GM19193 (cell line): ENCODE data around the gene POLQ.

ENCODE experiments used
- POLR2A ChIP-seq: IDR thresholded peaks from 4 replicates; pipeline ENCODE4 v1.6.1; 2011; ENCODE audit not compliant: insufficient read depth, insufficient read length; ENCODE audit errors: extremely low read depth

POLQ gene

DNA sequence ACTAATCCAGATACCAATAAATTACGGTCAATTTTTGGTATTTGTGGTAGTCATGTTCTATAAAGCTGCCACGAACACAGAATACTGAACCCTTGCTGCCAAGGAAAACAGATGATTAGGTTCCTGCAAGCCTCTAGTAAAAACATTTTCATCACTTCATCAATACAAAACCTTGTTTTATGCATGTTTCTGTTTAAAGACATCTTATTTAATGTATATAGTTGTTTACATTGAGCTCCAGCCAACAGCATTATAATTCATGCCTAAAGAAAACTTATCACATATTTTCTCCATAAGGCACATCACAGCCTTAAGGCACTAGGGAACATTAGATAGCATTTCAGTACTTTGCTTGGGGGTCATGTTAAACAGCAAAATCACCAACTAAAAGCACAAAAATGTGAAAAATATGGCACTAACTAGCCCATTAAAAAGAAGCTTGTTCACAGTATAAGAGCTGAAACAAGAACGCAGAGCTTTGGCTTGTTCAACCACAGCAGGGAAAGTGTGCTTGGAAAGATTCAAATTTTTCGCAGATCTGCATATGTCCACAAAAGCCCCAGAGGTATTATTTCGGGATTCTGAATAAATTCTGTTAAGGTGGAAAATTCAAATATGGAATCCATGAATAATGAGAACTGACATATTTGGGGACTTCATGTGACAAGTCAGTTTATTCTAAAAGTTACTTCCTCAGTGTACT, 27.7 kb downstream of the POLQ start:
- TF ChIP-seq POLR2A: no peak

DNA sequence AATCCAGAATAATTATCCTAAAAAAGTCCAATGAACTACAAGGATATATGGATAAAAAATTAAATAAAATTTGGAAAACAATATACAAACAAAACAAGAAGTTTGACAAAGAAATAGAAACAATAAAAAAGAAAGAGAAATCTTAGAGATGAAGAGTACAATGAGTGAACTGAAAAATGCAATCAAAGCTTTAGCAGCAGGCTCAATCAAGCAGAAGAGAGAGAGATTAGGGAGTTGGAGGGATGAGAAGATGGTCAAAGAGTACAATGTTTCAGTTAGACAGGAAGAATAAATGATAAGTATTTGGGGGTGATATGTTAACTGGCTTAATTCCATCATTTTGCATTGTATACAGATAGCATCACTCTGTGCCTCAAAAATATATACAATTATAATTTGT, 29.9 kb downstream of the POLQ start:
- TF ChIP-seq POLR2A: no peak

DNA sequence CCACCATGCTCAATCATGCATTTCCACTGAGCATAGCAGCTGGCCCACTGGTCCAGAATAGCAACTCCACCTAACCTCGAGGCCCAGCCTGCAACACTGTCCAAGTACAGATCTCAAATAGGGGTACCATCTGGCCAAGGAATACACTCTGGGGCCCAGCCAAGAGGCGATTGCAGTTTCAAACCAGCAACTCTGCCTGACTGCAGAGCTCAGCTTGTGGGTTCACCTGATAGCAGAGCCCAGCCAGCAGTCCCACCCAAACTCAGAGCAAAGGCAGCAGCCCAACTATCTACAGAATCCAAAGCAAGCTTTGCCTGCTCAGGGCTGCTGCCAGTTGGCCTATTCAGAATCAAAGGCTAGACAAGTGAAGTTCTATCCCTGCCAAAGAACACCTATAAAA, 30.5 kb downstream of the POLQ start:
- TF ChIP-seq POLR2A: no peak

DNA sequence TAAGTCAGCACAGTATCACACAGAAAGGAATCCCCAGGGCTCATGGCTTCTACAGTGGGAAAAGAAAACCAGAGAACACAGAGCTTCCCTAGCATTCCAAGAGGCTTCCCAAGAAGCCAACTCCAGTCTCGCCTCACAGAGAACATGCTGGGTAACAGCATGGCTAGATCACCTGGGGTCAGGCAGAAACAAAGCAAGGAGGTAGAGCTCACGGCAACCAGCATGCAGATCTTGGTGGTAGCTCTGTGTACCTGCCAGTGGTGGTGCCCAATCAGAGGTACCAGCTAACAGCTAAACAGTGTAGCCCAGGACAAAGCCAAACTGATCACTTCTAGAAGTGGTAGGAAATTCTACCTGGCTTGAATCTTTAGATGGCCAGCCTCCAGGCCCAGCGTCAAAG, 31.3 kb downstream of the POLQ start:
- TF ChIP-seq POLR2A: no peak

DNA sequence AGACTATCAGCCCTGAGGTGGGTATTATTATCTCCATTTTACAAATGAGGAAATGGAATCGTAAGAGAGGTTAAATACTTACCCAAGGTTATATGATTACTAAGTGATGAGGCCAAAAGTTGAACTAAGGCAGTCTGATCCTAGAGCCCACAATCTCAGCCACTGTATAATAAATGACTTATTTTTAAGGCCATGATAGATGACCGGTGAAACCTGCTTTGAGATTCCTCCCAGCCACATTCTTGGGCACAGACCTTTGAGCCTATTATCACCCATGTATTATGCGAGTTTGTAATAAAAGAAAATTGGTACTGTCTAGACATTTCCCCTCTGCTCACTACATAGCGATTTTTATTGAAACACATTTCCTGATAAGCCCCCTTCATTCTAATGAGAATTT, 37.4 kb downstream of the POLQ start:
- no peak for TF ChIP-seq POLR2A

DNA sequence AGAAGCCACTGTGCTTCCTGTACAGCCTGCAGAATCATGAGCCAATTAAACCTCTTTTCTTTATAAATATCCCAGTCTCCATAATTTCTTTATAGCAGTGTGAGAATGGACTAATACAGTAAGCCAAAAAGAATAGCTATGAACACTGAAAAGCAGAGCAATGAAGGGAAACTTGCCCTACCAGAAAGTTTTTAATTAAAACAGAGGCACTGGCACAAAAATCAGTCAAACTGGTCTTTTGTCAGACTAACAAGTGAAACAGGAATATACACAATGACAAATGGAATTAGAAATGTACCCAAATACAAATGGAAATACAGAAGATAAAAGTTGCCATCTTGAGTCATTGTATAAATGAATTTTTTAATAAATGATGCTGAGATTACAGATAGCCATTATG, 40.5 kb downstream of the POLQ start:
- TF ChIP-seq POLR2A: no peak

DNA sequence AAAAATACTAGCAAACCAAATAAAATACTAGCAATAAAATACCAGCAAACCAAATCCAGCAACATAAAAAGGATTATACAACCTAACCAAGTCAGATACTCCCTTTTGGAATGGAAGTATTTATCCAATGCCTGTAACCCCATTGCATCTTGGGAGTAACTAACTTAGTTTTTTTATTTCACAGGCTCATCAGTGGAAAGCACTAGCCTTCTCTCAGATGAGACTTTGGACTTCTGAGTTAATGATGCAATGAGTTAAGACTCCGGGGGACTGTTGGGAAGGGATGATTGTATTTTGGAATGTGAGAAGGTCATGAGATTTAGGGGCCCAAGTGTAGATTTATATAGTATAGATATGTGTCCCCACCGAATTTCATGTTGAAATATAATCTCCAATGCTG, 41.2 kb downstream of the POLQ start:
- no peak for TF ChIP-seq POLR2A

DNA sequence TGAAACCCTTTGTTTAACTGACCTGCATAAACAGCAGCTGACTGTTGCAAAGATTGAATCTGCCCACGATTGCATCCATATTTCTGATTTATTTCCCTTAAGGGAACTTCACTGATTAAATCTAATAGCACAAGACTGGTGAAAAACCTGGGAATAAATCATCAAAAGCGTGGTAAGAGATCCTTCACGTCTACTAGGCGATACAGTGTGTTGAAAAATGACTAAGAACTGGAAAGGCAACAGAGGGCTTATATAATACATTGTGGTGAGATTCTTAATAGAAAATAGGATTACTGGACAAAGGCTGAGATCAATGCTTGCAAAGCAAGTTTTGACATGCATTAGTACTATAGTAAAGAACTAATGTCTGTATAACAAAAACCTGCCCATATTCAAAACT, 49.0 kb downstream of the POLQ start:
- TF ChIP-seq POLR2A: no peak

DNA sequence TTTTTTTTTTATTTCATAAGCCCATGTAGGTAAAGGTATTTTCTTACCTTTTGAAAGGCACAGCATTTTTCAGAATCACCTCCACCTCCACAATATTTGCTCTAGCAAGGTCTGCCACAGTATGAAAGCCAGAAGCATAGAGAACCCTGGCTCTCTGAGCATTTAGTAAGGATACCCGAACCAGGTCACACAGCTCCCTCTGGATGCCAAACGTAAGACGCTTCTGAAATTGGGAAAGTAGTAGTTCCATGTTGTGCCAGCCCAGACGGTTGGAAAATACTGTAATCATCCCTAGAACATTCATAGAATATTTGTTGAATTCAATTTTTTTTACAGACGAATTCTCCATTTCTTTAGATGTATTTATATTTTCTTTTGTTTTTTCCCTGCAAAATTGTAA, 52.4 kb downstream of the POLQ start:
- TF ChIP-seq POLR2A: no peak

DNA sequence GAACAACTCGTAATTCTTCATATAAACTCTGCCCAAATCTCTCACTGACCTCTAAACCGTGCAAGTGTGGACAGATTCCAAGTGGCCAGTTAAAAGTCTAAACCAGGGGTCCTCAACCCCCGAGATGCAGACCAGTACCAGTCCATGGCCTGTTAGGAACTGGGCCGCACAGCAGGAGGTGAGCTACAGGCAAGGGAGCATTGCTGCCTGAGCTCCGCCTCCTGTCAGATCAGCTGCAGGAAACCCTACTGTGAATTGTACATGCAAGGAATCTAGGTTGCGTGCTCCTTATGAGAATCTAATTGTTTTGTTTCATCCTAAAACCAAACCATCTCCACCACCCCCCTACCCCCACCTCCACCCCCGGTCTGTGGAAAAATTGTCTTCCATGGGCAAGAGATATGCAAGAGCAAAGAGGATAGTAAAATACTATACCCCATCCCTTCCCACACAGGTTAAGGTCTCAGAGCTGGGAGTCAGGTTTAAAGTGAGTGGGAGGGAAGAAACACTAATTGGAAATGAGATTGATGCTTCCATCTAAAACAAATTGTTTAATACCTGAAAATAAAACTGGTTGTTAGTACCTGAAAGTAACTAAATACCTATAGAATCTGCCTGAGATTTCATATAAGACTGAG, 54.0 kb downstream of the POLQ start:
- TF ChIP-seq POLR2A: no peak

DNA sequence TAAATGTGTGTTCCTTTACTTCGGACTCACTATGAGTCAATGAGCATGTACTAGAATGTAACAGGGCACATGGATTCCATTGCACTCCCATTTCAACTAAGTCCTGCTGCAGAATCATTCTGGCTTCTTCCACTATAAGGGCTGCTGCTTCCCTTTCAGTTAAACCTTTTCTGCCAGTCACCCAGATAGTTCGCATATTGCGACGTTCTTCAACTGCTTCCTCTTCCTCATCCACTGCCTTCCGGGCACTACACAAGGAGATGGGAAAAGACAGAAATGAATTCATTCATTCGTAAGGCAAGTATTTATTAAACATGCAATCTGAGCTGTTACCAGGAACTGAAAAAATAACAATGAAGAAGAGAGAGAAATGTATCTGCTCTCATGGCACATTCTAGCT, 55.6 kb downstream of the POLQ start:
- no peak for TF ChIP-seq POLR2A

DNA sequence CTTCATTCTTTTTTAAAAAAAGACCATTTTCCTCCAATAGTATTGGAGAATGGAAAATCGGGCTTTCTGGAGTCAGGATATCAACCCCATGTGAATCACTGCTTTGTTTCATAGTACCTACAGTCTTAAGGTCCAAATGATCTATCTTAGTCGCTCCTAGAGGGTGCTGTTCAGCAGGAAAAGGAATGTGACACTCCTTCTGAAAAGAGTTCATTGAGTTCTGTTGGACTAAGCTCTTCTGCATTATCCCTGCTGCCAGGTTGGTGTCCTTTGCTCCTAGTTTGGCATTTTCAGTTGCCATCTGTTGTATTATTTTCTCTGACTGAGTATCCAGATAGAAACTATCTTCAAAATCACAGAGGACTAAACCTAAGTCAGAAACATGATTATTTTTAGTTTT, 57.2 kb downstream of the POLQ start:
- TF ChIP-seq POLR2A: no peak

DNA sequence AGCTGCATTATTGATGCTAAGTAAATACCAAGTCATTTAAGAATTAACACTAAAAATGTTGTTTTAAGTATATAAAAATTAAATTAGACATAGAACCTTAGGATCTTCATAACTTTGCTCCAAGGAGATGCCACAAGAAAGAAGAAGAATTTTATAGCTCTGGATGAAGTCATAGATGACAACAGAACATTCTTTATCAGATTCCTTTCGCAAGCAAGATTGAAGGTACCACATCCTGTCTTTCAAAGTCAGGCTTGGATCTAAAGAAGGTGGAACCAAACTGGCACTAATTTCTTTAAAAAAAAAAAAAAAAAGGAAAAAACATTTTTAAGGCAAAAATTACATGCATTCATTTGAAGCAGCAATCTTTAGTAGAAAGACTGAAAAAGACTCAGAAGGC, 62.5 kb downstream of the POLQ start:
- no peak for TF ChIP-seq POLR2A

DNA sequence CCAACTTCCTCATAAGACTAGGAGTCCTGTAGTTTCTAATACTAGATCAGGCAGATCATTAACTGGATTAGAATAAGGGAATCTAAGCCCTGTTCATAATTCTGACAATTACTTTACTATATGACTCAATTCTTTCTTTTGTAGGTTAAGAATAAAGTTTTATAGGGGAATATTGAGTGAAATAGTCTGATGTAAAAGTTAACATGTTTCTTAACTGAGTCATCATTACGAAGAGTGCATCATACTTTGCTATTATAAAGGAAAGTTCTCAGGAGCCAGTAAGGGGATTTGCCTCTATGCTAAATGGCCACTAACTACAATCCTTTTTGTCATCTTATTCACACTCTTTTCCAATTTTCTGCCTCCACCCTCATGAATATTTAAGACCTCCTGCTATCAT, 63.1 kb downstream of the POLQ start:
- no peak for TF ChIP-seq POLR2A

DNA sequence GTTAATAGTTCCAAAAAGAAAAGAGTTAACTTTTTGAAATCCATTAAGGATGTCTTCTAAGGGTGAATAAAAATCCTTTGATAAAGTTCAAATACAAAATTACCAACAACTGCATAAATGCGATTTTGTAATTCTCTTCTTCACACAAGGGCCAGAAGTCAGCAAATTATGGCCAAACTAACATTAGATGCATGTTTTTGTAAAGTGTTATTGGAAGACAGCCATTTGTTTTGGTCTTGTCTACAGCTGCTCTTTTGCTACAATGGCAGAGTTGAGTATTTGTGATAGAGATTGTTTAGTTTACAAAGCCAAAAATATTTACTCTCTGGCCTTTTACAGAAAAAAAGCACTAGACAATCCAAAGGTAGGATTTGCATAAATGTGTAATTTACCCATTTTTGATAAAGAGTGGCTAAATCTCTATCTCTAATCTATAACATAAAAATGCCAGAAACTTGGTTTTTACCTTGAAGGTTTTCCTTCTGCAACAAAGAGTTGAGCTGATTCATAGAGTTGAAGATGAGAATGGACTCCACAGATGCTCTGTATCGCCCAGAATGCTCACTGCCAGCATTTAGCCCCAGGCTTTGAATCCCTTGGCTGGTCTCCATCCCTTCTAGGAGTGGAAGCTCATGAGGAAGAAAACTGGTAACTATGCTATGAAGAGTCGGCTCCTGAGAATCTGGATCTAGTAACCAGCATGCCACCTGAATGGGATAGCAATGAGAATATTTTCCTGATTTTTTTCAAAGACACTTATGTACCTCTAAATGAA, 64.5 kb downstream of the POLQ start:
- TF ChIP-seq POLR2A: no peak

DNA sequence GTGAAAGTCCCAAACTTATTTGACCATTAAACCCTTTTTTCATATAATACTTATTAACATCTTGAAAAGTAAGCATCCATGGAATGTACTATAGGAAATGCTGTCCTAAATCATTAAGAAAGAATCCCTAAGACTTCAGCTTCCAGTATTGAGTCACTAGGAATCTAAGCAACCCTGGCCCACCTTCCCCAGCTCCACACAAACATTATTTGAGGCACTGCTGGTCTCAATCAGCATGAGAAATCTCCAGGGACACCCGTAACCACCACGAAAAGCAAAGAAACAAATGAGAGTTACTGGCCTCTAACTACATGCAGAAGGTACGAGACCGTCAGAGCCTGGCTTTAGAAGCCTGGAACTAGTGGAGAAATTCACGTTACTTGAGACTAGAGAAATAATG, 68.2 kb downstream of the POLQ start:
- TF ChIP-seq POLR2A: no peak
